DMS79 treated with DMSO at 0.1 percent for 48 hours (cell line): ENCODE results near the gene DKKL1.

ENCODE experiments used
- DNase-seq: peaks from one replicate; lab custom pipeline; 2025; lab: John Stamatoyannopoulos, UW

The DKKL1 gene

GRCh38 chr19:49396738-49397505 lies 33.2 kb downstream of the DKKL1 start:
- DNase-seq, result no peak

DNA sequence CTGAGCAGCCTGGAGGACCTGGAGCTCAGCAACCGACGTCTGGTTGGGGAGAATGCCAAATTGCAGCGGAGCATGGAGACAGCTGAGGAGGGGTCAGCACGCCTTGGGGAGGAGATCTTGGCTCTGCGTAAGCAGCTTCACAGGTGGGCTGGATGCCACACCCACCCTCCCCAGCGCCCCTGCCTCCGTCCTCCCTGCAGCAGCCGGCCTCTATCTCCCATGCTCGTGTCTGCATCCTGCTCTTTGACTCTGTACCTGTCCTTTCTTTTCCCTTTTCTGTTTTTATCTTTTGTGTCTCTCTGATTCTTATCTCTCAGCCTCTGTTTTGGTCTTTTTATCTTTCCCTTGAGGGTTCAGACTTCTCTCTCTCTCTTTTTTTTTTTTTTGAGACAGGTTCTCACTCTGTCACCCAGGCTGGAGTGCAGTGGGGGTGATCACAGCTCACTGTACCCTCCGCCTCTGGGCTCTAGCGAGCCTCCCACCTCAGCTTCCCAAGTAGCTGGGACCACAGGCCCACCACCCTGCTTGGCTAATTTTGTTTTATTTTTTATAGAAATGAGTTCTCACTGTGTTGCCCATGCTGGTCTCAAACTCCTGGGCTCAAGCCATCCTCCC lies 34.4 kb downstream of the DKKL1 start:
- peak; percentile 79 for DNase-seq

DNA sequence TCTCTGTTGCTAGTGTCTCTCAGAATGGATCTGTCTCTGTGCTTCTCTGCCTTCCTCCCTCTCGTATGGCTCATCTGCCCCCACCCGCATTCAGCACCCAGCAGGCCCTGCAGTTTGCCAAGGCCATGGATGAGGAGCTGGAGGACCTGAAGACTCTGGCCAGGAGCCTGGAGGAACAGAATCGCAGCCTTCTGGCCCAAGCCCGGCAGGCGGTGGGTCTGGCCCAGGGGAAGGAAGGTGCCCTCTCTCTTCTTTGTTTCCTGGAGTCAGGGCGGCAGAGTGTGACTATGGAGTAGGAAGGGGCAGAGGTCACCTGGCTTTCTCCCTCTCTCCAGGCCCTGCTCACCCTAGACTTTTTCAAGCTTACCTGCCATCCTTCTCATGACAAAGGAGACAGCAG lies 35.3 kb downstream of the DKKL1 start:
- DNase-seq, result no peak

DNA sequence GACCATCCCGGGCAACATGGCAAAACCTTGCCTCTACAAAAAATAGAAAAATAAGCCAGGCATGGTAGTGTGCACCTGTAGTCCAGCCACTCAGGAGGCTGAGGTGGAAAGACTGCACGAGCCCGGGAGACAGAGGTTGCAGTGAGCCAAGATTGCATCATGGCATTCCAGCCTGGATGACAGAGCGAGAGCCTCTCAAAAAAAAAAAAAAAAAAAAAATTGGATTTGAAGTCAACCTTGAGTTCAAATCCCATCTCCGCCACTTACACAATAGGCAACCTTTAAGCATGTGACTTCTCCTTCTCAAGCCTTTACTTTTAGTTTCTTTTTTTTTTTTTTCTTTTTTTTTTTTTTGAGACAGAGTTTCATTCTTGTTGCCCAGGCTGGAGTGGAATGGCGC lies 36.4 kb downstream of the DKKL1 start:
- DNase-seq, result no peak

GRCh38 chr19:49403404-49404187 lies 39.9 kb downstream of the DKKL1 start:
- peak; percentile 97 for DNase-seq

GRCh38 chr19:49407079-49407478 lies 43.4 kb downstream of the DKKL1 start:
- DNase-seq, result no peak

GRCh38 chr19:49407482-49408015 lies 43.9 kb downstream of the DKKL1 start:
- DNase-seq, result no peak

- DNase-seq, result no peak
Measured at GRCh38 chr19:49408816-49409440, 45.3 kb downstream of the DKKL1 start.

- DNase-seq, result no peak
Measured at GRCh38 chr19:49409441-49410029, 45.9 kb downstream of the DKKL1 start.

DNA sequence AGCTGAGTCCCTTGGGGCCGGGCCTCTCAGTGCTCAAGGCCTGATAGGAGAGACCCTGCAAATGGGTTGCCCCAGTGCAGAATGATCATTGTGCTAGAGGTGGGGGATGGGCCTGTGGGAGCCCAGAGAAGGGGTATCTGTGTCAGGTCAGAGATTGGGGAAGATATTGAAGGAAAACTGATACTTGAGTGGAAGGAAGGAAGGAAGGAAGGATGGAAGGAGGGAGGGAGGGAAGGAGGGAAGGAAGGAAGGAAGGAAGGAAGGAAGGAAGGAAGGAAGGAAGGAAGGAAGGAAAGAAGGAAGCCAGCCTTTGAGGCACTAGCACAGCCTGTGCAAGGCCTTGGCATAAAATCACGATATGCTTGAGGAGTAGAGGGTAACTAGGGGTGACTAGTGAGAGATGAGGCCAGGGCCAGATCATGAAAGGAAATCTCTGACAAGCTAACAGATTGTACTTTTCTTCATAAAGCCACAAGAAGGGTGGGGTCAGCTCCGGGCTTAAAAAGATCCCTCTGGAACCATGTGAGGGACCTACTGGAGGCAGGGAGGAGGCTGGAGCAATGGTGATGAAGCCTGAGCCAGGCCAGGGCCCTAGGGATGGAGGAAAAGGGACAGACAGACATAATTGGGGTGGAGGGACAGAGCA lies 48.1 kb downstream of the DKKL1 start:
- DNase-seq, result no peak

GRCh38 chr19:49413348-49413747 lies 49.7 kb downstream of the DKKL1 start:
- DNase-seq, result no peak

- DNase-seq, result no peak
Measured at GRCh38 chr19:49414256-49414655, 50.6 kb downstream of the DKKL1 start.

- DNase-seq, result no peak
Measured at GRCh38 chr19:49415102-49415809, 51.6 kb downstream of the DKKL1 start.

- DNase-seq, result no peak
Measured at GRCh38 chr19:49415810-49416200, 52.1 kb downstream of the DKKL1 start.

DNA sequence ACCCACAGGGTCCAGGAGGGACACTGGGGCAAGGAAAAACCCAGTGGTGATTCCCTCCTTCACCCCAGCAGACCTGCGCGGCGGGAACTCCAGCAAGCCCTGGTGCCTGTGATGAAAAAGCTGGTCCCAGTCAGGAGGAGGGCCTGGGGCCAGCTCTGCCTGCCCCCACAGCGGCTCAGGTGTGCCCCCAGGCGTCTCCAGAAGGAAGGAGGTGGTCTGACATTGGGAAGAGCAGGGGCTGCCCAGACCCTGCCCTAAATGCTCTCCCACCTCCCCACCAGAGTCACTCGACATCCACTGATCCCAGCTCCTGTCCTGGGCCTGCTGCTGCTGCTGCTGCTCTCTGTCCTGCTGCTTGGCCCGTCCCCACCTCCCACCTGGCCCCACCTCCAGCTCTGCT lies 53.4 kb downstream of the DKKL1 start:
- no peak for DNase-seq

DNA sequence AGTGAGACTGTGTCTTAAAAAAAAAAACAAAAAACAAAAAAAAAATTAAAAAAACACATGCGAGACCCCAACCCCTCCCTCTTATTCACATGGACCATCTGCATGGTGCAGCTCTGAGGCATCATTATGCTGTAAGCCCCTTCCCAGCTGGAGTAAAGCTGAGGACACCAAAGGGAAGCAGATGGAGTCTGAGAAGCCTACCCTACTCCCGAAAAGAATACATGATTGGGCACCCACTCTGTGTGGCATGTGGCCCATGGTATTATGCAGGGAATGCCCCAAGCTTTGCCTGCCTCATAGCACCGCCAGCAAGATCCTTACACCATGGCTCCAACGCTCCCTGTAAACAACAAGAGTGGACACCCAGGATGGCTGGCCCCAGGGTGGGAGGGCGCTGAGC lies 54.8 kb downstream of the DKKL1 start:
- no peak for DNase-seq

- DNase-seq, result no peak
Measured at GRCh38 chr19:49419173-49419572, 55.5 kb downstream of the DKKL1 start.

- DNase-seq, result no peak
Measured at GRCh38 chr19:49420227-49420626, 56.5 kb downstream of the DKKL1 start.

DNA sequence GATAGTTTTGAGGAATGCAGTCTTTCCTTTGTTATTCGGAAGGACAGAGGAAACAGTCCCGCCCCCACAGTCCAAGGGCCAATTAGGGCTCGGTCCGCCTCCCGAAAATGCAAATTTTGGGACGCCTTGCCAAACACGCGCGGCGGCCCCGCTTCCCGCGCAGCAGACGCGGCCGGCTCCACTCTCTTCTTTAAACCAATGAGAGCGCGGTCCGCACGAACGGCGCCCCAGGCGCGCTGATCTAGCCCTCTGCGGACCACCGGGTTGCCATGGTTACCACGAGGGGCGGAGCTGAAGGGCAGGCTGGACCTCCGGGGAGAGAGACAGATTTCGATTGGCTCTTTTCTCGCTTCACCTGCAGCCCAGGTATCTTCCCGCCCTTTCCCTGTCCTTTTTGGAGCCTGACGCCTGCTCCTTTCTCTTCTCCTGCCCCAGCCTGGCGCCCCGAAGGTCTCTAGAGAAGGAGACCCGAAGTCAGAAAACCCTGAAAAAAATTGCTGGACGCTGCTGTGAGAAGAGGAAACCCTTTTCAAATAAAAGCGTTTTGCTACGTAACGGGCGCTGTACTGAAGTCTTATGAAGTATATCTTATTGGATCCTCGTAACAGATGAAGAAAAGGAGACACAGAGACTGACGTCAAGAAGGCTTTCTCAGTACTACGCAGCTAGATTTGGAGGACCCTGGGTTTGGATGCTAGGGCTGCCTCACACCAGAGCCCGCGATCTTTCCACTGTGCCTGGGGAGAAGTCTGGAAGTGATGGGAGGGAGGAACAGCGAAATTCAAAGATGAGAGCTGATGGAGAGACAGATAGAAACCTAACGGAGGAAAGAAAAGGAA lies 57.6 kb downstream of the DKKL1 start:
- DNase-seq, result peak; percentile 97

DNA sequence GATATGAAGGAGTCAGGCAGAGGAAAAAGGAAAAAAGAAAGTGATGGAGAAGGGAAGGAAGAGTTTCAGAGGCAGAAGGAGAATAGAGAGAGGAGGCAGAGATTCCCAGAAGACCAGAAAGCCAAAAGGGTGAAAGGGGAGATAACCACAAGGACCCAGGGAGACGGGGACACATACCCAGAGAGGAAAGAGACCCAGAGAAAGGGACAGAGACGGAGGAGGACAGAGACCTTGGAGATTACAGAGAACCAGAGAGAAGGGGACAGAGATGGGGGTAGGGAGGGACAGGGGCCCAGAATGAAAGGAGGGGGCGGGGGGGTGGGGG lies 58.2 kb downstream of the DKKL1 start:
- peak; percentile 65 for DNase-seq
